CD4-positive, alpha-beta T cell (primary cell): ENCODE data around the gene ACTN4. TPM values are rescaled to one million over a fixed set of nuclear protein-coding genes. Genes with fewer than 3 reads are reported as not detected.

Experiments
- ATAC-seq: fragments of 200-7000 bp; cut with Tn5 transposase; one replicate; pipeline ENCODE4 v1.10.0; 2022; ENCODE audit warnings: mild to moderate bottlenecking; ENCODE audit not compliant: poor library complexity
- CTCF ChIA-PET: fragments of 350-600 bp; sonication (Branson Sonifier 250); formaldehyde crosslinking; loops from one replicate; lab custom pipeline; 2021; ENCODE audit warnings: antibody characterized with exemption, inconsistent platforms; lab: Charles Lee
- POLR2A ChIA-PET: fragments of 350-600 bp; sonication (Branson Sonifier 250); formaldehyde crosslinking; loops from one replicate; lab custom pipeline; 2021; ENCODE audit warnings: antibody characterized with exemption, inconsistent platforms; lab: Charles Lee
- DNase-seq, 14 experiments: peaks; one replicate each; pipeline ENCODE4 v3.0.0-alpha.2; 2013 to 2020; ENCODE audit warnings: mixed read lengths in 2 of 14
- H3K27ac ChIP-seq, 2 donors: one replicate each; pipeline versions ENCODE4 v1.5.1 to v1.7.0; 2013; ENCODE audit warnings: low read length in 2 of 2, low read depth in 1 of 2, mild to moderate bottlenecking in 1 of 2
- H3K27me3 ChIP-seq, 2 experiments: 1 replicate in 1 of 2; 2 replicates in 1 of 2; pipeline versions ENCODE4 v1.6.1 to v1.7.0; 2013; ENCODE audit warnings: low read length in 2 of 2, control low read depth in 1 of 2, mild to moderate bottlenecking in 1 of 2, moderate library complexity in 1 of 2; ENCODE audit not compliant: insufficient read depth in 2 of 2, control insufficient read depth in 1 of 2
- H3K36me3 ChIP-seq: one replicate; pipeline ENCODE4 v1.6.1; 2013; ENCODE audit warnings: low read length, control low read depth; ENCODE audit not compliant: insufficient read depth
- H3K4me1 ChIP-seq: one replicate; pipeline ENCODE4 v1.6.1; 2013; ENCODE audit warnings: low read length, control low read depth; ENCODE audit not compliant: insufficient read depth
- H3K4me3 ChIP-seq: one replicate; pipeline ENCODE4 v1.5.1; 2013; ENCODE audit warnings: mild to moderate bottlenecking, low read length, moderate library complexity
- H3K9me3 ChIP-seq, 2 experiments: 1 replicate in 1 of 2; 2 replicates in 1 of 2; pipeline versions ENCODE4 v1.6.1 to v1.7.0; 2013; ENCODE audit warnings: low read length in 2 of 2, mild to moderate bottlenecking in 2 of 2, control low read depth in 1 of 2, moderate library complexity in 1 of 2; ENCODE audit not compliant: control insufficient read depth in 1 of 2, insufficient read depth in 1 of 2
- H3K27ac Mint-ChIP-seq: one replicate; pipeline ENCODE4 v1.8.0; 2020; ENCODE audit warnings: mixed read lengths
- H3K27me3 Mint-ChIP-seq: one replicate; pipeline ENCODE4 v1.8.0; 2021; ENCODE audit warnings: mixed read lengths
- H3K36me3 Mint-ChIP-seq: one replicate; pipeline ENCODE4 v1.8.0; 2021; ENCODE audit warnings: low read depth, mixed read lengths
- H3K4me1 Mint-ChIP-seq: one replicate; pipeline ENCODE4 v1.8.0; 2021; ENCODE audit warnings: low read depth, mixed read lengths
- H3K4me3 Mint-ChIP-seq: one replicate; pipeline ENCODE4 v1.8.0; 2020; ENCODE audit warnings: mild to moderate bottlenecking, mixed read lengths
- H3K9me3 Mint-ChIP-seq: one replicate; pipeline ENCODE4 v1.8.0; 2020; ENCODE audit warnings: mixed read lengths
- CTCF ChIP-seq: fragments of 200-600 bp; IDR thresholded peaks from one replicate; pipeline ENCODE4 v1.8.0; 2022; ENCODE audit warnings: antibody characterized with exemption, mild to moderate bottlenecking
- intact Hi-C, 2 experiments: fragments of 100-400 bp; cut with DNase I in 1 of 2; cut with micrococcal nuclease in 1 of 2; formaldehyde crosslinking; loops; one replicate each; pipeline versions ENCODE4 v1.15.1 to v1.9.0; 2023 to 2025; cut with DNase I, micrococcal nuclease
- total RNA-seq, 174 experiments: library from RNA in 2 of 174; stranded (reverse) in 2 of 174; gene quantifications; one replicate each; pipeline ENCODE4 v1.2.3 and lab custom pipeline; 2021 to 2026

Gene ACTN4
- total RNA-seq, 2 experiments from 2014 or later = 70.3 to 84.0 TPM

- POLR2A ChIA-PET = no interaction called here
These were observed 57.1 kb downstream of the ACTN4 start for GRCh38 chr19:38704488-38705026.

GRCh38 chr19:38705197-38706019 is 58.0 kb downstream of the ACTN4 start:
- TF ChIP-seq CTCF = no peak
- ATAC-seq (no peak), DNase-seq (no peak)
- Histone ChIP-seq H3K27me3 (no peaks in the 10 kb centered on the region), H3K4me1 (peaks cover 2% of the 10 kb centered on the region), H3K9me3 (no peaks in the 10 kb centered on the region), H3K27ac (no peak overlapping the region), H3K4me3 (no peak overlapping the region), H3K36me3 (peaks cover 87% of the 10 kb centered on the region)
- Mint-ChIP-seq H3K4me3 (no peak overlapping the region), H3K27ac (no peak overlapping the region), H3K36me3 (peaks cover 42% of the 10 kb centered on the region), H3K9me3 (no peaks in the 10 kb centered on the region), H3K4me1 (no peaks in the 10 kb centered on the region), H3K27me3 (no peaks in the 10 kb centered on the region)
- ChIA-PET CTCF (no interaction called here), POLR2A (no interaction called here)
- intact Hi-C loops = no loop called here

More at GRCh38 chr19:38704488-38705026, 57.1 kb downstream of the ACTN4 start:
- no peaks in the 10 kb centered on the region for H3K9me3 Mint-ChIP-seq
- H3K4me1 Mint-ChIP-seq = no peaks in the 10 kb centered on the region
- peaks cover 39% of the 10 kb centered on the region for H3K36me3 Mint-ChIP-seq
- Histone ChIP-seq H3K27ac (no peak overlapping the region), H3K4me1 (peaks cover 2% of the 10 kb centered on the region), H3K4me3 (no peak overlapping the region), H3K27me3 (no peaks in the 10 kb centered on the region), H3K36me3 (peaks cover 86% of the 10 kb centered on the region), H3K9me3 (no peaks in the 10 kb centered on the region)
- CTCF ChIA-PET = no interaction called here
- ATAC-seq = no peak
- H3K27me3 Mint-ChIP-seq = no peaks in the 10 kb centered on the region
- intact Hi-C loops = no loop called here
- DNase-seq = no peak
- no peak overlapping the region for H3K4me3 Mint-ChIP-seq
- no peak overlapping the region for H3K27ac Mint-ChIP-seq
- no peak for TF ChIP-seq CTCF

- Histone ChIP-seq H3K27ac (no peak overlapping the region), H3K9me3 (no peaks in the 10 kb centered on the region), H3K36me3 (peaks cover 85% of the 10 kb centered on the region), H3K27me3 (no peaks in the 10 kb centered on the region), H3K4me1 (peaks cover 2% of the 10 kb centered on the region), H3K4me3 (no peak overlapping the region)
- Mint-ChIP-seq H3K4me1 (no peaks in the 10 kb centered on the region), H3K36me3 (peaks cover 44% of the 10 kb centered on the region), H3K9me3 (no peaks in the 10 kb centered on the region), H3K27me3 (no peaks in the 10 kb centered on the region), H3K27ac (no peak overlapping the region), H3K4me3 (no peak overlapping the region)
- ATAC-seq (no peak), DNase-seq (no peak)
- POLR2A ChIA-PET = no interaction called here
- no peak for TF ChIP-seq CTCF
- CTCF ChIA-PET = interaction anchor here (1.0 kb wide), 1 partner anchor 73 kb away, joined by 3 read pairs; no protein-coding TSS in a partner anchor
- intact Hi-C loops = no loop called here
These were observed 59.5 kb downstream of the ACTN4 start for GRCh38 chr19:38706792-38707511.
